ENCODE data around the gene TSHZ3. TPM values are rescaled to one million over a fixed set of nuclear protein-coding genes. Genes with fewer than 3 reads are reported as not detected.

TSHZ3 gene
- polyA plus RNA-seq, 1 experiment: 5.1 TPM

- TF ChIP-seq CTCF (IDR thresholded peaks at IDR 0.05; ENCODE audit: insufficient read depth, low read depth, low read length): no peak
- Histone ChIP-seq H3K4me3 (ENCODE audit: low read depth, low read length) (no peak overlapping the region), H3K36me3 (ENCODE audit: control insufficient read depth, insufficient read depth, low read length) (no peaks in the 10 kb centered on the region), H3K27me3 (ENCODE audit: control insufficient read depth, insufficient read depth, low read length) (no peaks in the 10 kb centered on the region)
- ChIA-PET CTCF (no interaction called here), POLR2A (no interaction called here)
- DNase-seq (ENCODE audit: low read depth): peak; percentile 22
Measured at GRCh38 chr19:31226151-31226935, 122.9 kb downstream of the TSHZ3 start.

All from BJ (cell line).